Lung (tissue), 12 donors: ENCODE results near the gene MPC1. TPM values are rescaled to one million over a fixed set of nuclear protein-coding genes. Genes with fewer than 3 reads are reported as not detected.

Experiments used
- ATAC-seq: fragments of 200-7000 bp; cut with Tn5 transposase; one replicate; pipeline ENCODE4 v1.9.1; 2020; ENCODE audit warnings: moderate number of reproducible peaks; ENCODE audit not compliant: insufficient read depth, low FRiP score
- DNase-seq, 3 donors: peaks; one replicate each; pipeline ENCODE4 v3.0.0-alpha.2; 2013 to 2017
- H3K27ac ChIP-seq, 2 donors: one replicate each; pipeline ENCODE4 v1.5.1; 2013; ENCODE audit warnings: mild to moderate bottlenecking in 2 of 2, moderate library complexity in 2 of 2, control low read depth in 1 of 2, inconsistent platforms in 1 of 2, low read depth in 1 of 2, low read length in 1 of 2
- H3K27me3 ChIP-seq, 3 donors: one replicate each; pipeline ENCODE4 v1.5.1; 2013; ENCODE audit warnings: low read length in 2 of 3; ENCODE audit not compliant: control insufficient read depth in 3 of 3, insufficient read depth in 3 of 3
- H3K36me3 ChIP-seq, 4 donors: one replicate each; pipeline ENCODE4 v1.5.1; 2013; ENCODE audit warnings: low read length in 4 of 4, mild to moderate bottlenecking in 1 of 4, moderate library complexity in 1 of 4; ENCODE audit not compliant: control insufficient read depth in 4 of 4, insufficient read depth in 4 of 4
- H3K4me1 ChIP-seq, 5 donors: one replicate each; pipeline ENCODE4 v1.5.1; 2013; ENCODE audit warnings: low read length in 5 of 5, mild to moderate bottlenecking in 2 of 5, moderate library complexity in 1 of 5; ENCODE audit not compliant: control insufficient read depth in 5 of 5, insufficient read depth in 5 of 5
- H3K4me3 ChIP-seq: one replicate; pipeline ENCODE4 v1.5.1; 2013; ENCODE audit warnings: mild to moderate bottlenecking, control low read depth, moderate library complexity
- H3K9ac ChIP-seq, 2 donors: one replicate each; pipeline ENCODE4 v1.5.1; 2013; ENCODE audit warnings: low read length in 2 of 2, control low read depth in 1 of 2; ENCODE audit not compliant: insufficient read depth in 1 of 2
- H3K9me3 ChIP-seq, 4 donors: one replicate each; pipeline ENCODE4 v1.5.1; 2013; ENCODE audit warnings: low read length in 3 of 4, mild to moderate bottlenecking in 1 of 4, moderate library complexity in 1 of 4; ENCODE audit not compliant: control insufficient read depth in 4 of 4, insufficient read depth in 3 of 4
- WGBS, 2 donors: extraction: QIAGEN DNeasy Blood & Tissue Kit; methylation state at CpG; one replicate each; pipeline ENCODE4 v1.1.7; 2013; 5-methylcytosine and 5-hydroxymethylcytosine counted together
- polyA plus RNA-seq, 2 donors: library from polyadenylated mRNA; stranded (reverse); fragments of 200-250 nt; gene quantifications; one replicate each; pipeline ENCODE4 v1.2.1, GENCODE V29; 2013
- total RNA-seq, 2 donors: library from RNA; depleted of rRNA in 1 of 2; stranded (reverse); fragments of >200 nt in 1 of 2; gene quantifications; one replicate each; pipeline ENCODE4 v1.2.1, GENCODE V29; 2014 to 2021
- TF ChIP-seq, protein P1 (sequence below): IDR thresholded peaks from 2 replicates; pipeline ENCODE4 v1.5.1; 2012; ENCODE audit warnings: mild to moderate bottlenecking; ENCODE audit errors: control extremely low read depth, extremely low read depth
- donor health status: control.
- donor health status: control.
- donor health status: Bipolar disorder and iron deficiency.
- donor health status: healthy.
- donor health status: DM: yes; HTN: yes; CAD: no.

The MPC1 gene
- total and polyA plus RNA-seq, 4 donors: 30.1 to 103 (median 56.6) TPM

DNA sequence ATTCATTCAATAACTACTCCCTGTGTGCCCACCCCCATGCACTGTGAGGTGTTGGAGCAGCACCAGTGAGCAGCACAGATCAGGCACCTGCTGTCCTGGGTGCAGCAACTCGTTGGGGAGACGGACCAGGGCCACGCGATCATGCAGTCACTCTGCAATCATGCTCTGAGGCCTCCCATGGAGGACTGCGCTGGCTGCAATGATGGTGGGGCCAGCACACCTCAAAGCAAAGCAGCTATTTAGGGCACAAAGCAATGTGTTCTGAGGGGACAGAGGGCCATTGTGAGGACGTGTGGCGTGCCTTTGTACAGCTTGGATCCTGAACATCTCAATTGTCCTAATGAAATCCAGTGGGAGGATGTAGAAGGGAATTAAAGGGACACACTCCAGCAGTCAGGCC, 41.0 kb upstream of the MPC1 start:
- DNase-seq (no peak), ATAC-seq (no peak)
- Histone ChIP-seq H3K27ac (no peak overlapping the region), H3K9me3 (no peaks in the 10 kb centered on the region), H3K27me3 (no peaks in the 10 kb centered on the region), H3K4me1 (no peaks in the 10 kb centered on the region), H3K36me3 (peaks cover 0 to 38% (median 5%) of the 10 kb centered on the region in 4 donors), H3K9ac (no peak overlapping the region), H3K4me3 (no peak overlapping the region)
- TF ChIP-seq, protein P1, sequence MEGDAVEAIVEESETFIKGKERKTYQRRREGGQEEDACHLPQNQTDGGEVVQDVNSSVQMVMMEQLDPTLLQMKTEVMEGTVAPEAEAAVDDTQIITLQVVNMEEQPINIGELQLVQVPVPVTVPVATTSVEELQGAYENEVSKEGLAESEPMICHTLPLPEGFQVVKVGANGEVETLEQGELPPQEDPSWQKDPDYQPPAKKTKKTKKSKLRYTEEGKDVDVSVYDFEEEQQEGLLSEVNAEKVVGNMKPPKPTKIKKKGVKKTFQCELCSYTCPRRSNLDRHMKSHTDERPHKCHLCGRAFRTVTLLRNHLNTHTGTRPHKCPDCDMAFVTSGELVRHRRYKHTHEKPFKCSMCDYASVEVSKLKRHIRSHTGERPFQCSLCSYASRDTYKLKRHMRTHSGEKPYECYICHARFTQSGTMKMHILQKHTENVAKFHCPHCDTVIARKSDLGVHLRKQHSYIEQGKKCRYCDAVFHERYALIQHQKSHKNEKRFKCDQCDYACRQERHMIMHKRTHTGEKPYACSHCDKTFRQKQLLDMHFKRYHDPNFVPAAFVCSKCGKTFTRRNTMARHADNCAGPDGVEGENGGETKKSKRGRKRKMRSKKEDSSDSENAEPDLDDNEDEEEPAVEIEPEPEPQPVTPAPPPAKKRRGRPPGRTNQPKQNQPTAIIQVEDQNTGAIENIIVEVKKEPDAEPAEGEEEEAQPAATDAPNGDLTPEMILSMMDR: no peak
- 89 to 91% methylated on average over 7 of the region's 7 CpGs for WGBS, 2 donors

DNA sequence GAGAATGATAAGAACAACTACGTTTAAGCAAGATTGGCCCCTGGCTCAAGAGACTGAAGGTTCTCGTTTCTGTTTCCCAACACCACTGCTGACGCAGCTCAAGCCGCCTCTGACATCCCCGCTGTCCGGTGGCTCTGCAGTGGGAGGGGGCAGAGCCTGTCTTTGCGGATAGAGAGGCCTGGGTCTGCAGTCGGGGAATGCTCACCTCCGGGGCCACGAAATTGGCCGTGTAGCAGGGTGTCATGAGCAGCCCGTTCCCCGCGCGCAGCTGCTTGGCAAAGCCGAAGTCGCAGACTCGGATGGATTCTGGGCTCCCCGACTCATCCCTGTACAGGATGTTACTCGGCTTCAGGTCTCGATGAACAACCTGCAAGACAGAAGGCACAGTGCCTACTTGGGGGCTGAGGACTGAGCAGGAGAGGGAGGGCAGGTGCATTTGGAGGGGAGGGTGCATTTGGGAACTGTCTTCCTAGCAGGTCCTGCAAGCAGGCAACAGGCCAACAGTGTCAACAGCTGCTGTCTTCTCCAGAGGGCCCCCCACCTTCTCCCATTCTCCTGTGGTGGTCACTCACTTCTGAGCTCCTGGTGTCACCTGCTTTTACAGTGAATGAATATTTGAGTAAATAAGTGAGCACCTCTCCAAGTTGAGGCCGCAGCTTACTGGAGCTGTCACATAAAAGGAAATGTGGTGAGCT, 40.5 kb upstream of the MPC1 start:
- H3K9ac ChIP-seq: no peak overlapping the region
- peaks cover 0 to 43% (median 5%) of the 10 kb centered on the region in 4 donors for H3K36me3 ChIP-seq
- H3K27ac ChIP-seq: no peak overlapping the region
- H3K4me3 ChIP-seq: no peak overlapping the region
- H3K27me3 ChIP-seq: no peaks in the 10 kb centered on the region
- H3K4me1 ChIP-seq: no peaks in the 10 kb centered on the region
- ATAC-seq (no peak), DNase-seq (no peak)
- 93 to 94% methylated on average over 22 of the region's 22 CpGs for WGBS, 2 donors
- H3K9me3 ChIP-seq: no peaks in the 10 kb centered on the region
- TF ChIP-seq, protein P1: no peak

DNA sequence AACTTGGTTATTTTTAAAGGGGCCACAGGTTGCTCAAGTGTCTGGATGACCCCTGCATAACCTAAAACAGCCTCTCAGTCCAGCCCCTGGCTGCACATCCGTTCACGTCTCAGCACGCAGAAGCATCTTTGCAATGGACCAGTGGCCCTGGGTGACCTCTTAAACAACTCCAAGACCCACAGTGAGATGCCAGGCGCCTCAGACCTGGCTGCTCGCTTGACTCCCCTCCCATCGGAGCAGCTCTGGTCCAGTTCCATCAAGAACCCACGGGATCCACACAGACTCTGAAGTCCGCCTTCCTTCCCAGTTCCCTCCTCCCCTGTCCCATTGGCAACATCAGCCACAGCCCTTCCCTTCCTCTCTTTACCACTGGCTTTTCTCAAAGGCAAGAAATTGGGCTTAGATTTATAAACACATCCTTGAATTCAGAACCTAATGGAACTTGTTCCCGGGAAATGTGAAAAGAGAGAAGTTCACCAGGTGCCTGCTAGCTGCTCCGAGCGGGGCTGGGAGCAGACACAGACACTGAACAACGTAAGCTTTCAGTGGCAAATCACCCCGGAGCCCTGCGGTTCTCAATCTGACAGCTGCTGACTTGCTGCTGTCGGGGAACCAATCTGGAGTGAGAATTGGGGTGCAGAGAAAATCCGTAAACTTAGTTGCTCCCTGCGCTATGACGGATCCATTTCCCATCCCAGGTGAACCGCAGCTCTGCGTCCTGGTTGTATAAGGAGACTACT, 39.6 kb upstream of the MPC1 start:
- ATAC-seq (no peak), DNase-seq (no peak)
- Histone ChIP-seq H3K9ac (no peak overlapping the region), H3K27ac (no peak overlapping the region), H3K4me1 (no peaks in the 10 kb centered on the region), H3K4me3 (no peak overlapping the region), H3K27me3 (no peaks in the 10 kb centered on the region), H3K36me3 (peaks cover 0 to 45% (median 6%) of the 10 kb centered on the region in 4 donors), H3K9me3 (no peaks in the 10 kb centered on the region)
- TF ChIP-seq, protein P1: no peak
- WGBS, 2 donors: 92 to 96% methylated on average over 20 of the region's 20 CpGs
